ENCODE measurements around the gene CHST13. TPM values are rescaled to one million over a fixed set of nuclear protein-coding genes. Genes with fewer than 3 reads are reported as not detected.

The CHST13 gene
- total and polyA plus RNA-seq, 5 donors from 2014 or later, result not detected

DNA sequence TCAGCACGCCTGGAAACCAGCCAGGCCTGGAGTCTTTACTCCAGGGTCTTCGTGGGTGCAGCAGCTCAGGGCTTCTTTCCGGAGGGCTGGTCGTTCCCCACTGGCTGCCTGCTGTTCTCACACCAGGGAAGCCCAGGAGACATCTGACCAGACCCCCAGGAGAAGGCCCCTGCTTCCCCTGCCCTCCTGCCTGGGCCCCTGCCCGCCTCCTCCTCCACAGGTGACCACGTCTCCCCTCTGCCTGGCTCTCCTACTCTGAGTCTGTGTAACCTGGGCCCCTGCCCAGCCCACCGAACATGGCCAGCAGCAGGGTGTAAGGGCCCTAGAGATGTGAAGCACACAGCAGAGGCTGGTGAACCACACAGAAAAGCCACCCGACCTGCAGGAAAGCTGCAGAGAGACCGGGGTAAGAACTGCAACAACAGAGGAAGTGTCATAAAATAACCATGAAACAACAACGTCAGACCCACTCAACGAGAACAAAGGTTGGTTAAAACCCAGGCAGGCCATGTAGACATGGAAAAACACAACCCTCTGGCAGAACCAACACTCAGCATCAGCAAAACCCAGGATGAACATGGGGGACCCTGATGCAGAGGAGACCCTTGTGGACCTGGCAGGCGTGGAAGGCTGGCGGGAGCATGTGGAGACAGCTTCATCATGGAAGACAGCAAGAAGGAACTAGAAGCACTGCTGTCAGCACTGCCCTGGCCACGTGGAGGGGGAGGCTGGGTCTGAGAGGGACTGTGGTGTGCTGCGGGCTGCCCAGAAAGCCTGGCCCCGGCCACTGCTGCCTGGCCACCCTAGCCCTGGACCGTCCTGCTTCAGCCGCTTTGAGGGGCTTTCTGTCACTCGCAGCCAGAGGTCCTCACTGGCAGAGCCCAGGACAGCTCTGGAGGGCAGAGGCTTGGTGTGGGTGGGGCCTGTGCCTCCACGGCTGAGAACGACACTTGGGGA lies 26.8 kb upstream of the CHST13 start:
- H3K4me1 ChIP-seq (ENCODE audit: control insufficient read depth, insufficient read depth, low read length, poor library complexity, severe bottlenecking), result no peaks in the 10 kb centered on the region
- ATAC-seq (ENCODE audit: low read depth in 2 of 2), result no peak
- H3K36me3 ChIP-seq (ENCODE audit: control insufficient read depth, insufficient read depth, low read length), result no peaks in the 10 kb centered on the region
- no peak overlapping the region for H3K4me3 ChIP-seq (ENCODE audit: low read depth, low read length)
- H3K9me3 ChIP-seq (ENCODE audit: control insufficient read depth in 2 of 2, low read length in 2 of 2), result no peaks in the 10 kb centered on the region
- Mint-ChIP-seq H3K27me3 (peaks cover 4% of the 10 kb centered on the region), H3K9me3 (no peaks in the 10 kb centered on the region), H3K4me1 (peaks cover 0 to 6% (median 1%) of the 10 kb centered on the region in 4 donors), H3K27ac (peak overlapping the region in 1 of 3 donors; percentile 46), H3K36me3 (no peaks in the 10 kb centered on the region), H3K4me3 (no peak overlapping the region)
- no peaks in the 10 kb centered on the region for H3K27me3 ChIP-seq (ENCODE audit: control insufficient read depth, insufficient read depth, low read length)
- DNase-seq, result peak in 1 of 3 donors; percentile 37
- H3K27ac ChIP-seq (ENCODE audit: insufficient read depth, low read length, poor library complexity, severe bottlenecking), result no peak overlapping the region

- no peak overlapping the region for H3K27ac ChIP-seq (ENCODE audit: insufficient read depth, low read length, poor library complexity, severe bottlenecking)
- H3K27me3 ChIP-seq (ENCODE audit: control insufficient read depth, insufficient read depth, low read length), result no peaks in the 10 kb centered on the region
- Mint-ChIP-seq H3K27ac (no peak overlapping the region), H3K36me3 (no peaks in the 10 kb centered on the region), H3K4me1 (peaks cover 0 to 6% (median 1%) of the 10 kb centered on the region in 4 donors), H3K9me3 (no peaks in the 10 kb centered on the region), H3K4me3 (no peak overlapping the region), H3K27me3 (peaks cover 4% of the 10 kb centered on the region)
- DNase-seq (no peak), ATAC-seq (ENCODE audit: low read depth in 2 of 2) (no peak)
- H3K4me1 ChIP-seq (ENCODE audit: control insufficient read depth, insufficient read depth, low read length, poor library complexity, severe bottlenecking), result no peaks in the 10 kb centered on the region
- no peak overlapping the region for H3K4me3 ChIP-seq (ENCODE audit: low read depth, low read length)
- no peaks in the 10 kb centered on the region for H3K9me3 ChIP-seq (ENCODE audit: control insufficient read depth in 2 of 2, low read length in 2 of 2)
- H3K36me3 ChIP-seq (ENCODE audit: control insufficient read depth, insufficient read depth, low read length), result no peaks in the 10 kb centered on the region
Measured at GRCh38 chr3:126497956-126498355, 26.0 kb upstream of the CHST13 start.

- H3K27ac Mint-ChIP-seq, result peak overlapping the region in 1 of 3 donors; percentile 38
- no peak overlapping the region for H3K4me3 Mint-ChIP-seq
- Histone ChIP-seq H3K4me1 (ENCODE audit: control insufficient read depth, insufficient read depth, low read length, poor library complexity, severe bottlenecking) (no peaks in the 10 kb centered on the region), H3K9me3 (ENCODE audit: control insufficient read depth in 2 of 2, low read length in 2 of 2) (no peaks in the 10 kb centered on the region), H3K4me3 (ENCODE audit: low read depth, low read length) (no peak overlapping the region), H3K27ac (ENCODE audit: insufficient read depth, low read length, poor library complexity, severe bottlenecking) (no peak overlapping the region), H3K36me3 (ENCODE audit: control insufficient read depth, insufficient read depth, low read length) (no peaks in the 10 kb centered on the region), H3K27me3 (ENCODE audit: control insufficient read depth, insufficient read depth, low read length) (no peaks in the 10 kb centered on the region)
- peaks cover 4% of the 10 kb centered on the region for H3K27me3 Mint-ChIP-seq
- peaks cover 0 to 4% (median 1%) of the 10 kb centered on the region in 4 donors for H3K4me1 Mint-ChIP-seq
- DNase-seq (no peak), ATAC-seq (ENCODE audit: low read depth in 2 of 2) (no peak)
- no peaks in the 10 kb centered on the region for H3K36me3 Mint-ChIP-seq
- H3K9me3 Mint-ChIP-seq, result no peaks in the 10 kb centered on the region
Measured at GRCh38 chr3:126498461-126498860, 25.5 kb upstream of the CHST13 start.

GRCh38 chr3:126498929-126499328 lies 25.0 kb upstream of the CHST13 start:
- H3K4me1 Mint-ChIP-seq, result peaks cover 0 to 3% (median 1%) of the 10 kb centered on the region in 4 donors
- H3K36me3 ChIP-seq (ENCODE audit: control insufficient read depth, insufficient read depth, low read length), result no peaks in the 10 kb centered on the region
- no peak overlapping the region for H3K27ac ChIP-seq (ENCODE audit: insufficient read depth, low read length, poor library complexity, severe bottlenecking)
- ATAC-seq (ENCODE audit: low read depth in 2 of 2) (no peak), DNase-seq (peak in 1 of 3 donors; percentile 24)
- H3K27ac Mint-ChIP-seq, result peak overlapping the region in 1 of 3 donors; percentile 38
- no peak overlapping the region for H3K4me3 Mint-ChIP-seq
- no peak overlapping the region for H3K4me3 ChIP-seq (ENCODE audit: low read depth, low read length)
- H3K27me3 Mint-ChIP-seq, result peaks cover 4% of the 10 kb centered on the region
- H3K9me3 ChIP-seq (ENCODE audit: control insufficient read depth in 2 of 2, low read length in 2 of 2), result no peaks in the 10 kb centered on the region
- no peaks in the 10 kb centered on the region for H3K9me3 Mint-ChIP-seq
- no peaks in the 10 kb centered on the region for H3K4me1 ChIP-seq (ENCODE audit: control insufficient read depth, insufficient read depth, low read length, poor library complexity, severe bottlenecking)
- no peaks in the 10 kb centered on the region for H3K36me3 Mint-ChIP-seq
- H3K27me3 ChIP-seq (ENCODE audit: control insufficient read depth, insufficient read depth, low read length), result no peaks in the 10 kb centered on the region

GRCh38 chr3:126499401-126499800 lies 24.6 kb upstream of the CHST13 start:
- Mint-ChIP-seq H3K4me3 (no peak overlapping the region), H3K27ac (no peak overlapping the region), H3K9me3 (no peaks in the 10 kb centered on the region), H3K27me3 (peaks cover 4% of the 10 kb centered on the region), H3K4me1 (peaks cover 0 to 3% (median 1%) of the 10 kb centered on the region in 4 donors), H3K36me3 (no peaks in the 10 kb centered on the region)
- no peaks in the 10 kb centered on the region for H3K36me3 ChIP-seq (ENCODE audit: control insufficient read depth, insufficient read depth, low read length)
- no peaks in the 10 kb centered on the region for H3K9me3 ChIP-seq (ENCODE audit: control insufficient read depth in 2 of 2, low read length in 2 of 2)
- ATAC-seq (ENCODE audit: low read depth in 2 of 2), result no peak
- DNase-seq, result no peak
- no peaks in the 10 kb centered on the region for H3K4me1 ChIP-seq (ENCODE audit: control insufficient read depth, insufficient read depth, low read length, poor library complexity, severe bottlenecking)
- H3K27ac ChIP-seq (ENCODE audit: insufficient read depth, low read length, poor library complexity, severe bottlenecking), result no peak overlapping the region
- H3K27me3 ChIP-seq (ENCODE audit: control insufficient read depth, insufficient read depth, low read length), result no peaks in the 10 kb centered on the region
- no peak overlapping the region for H3K4me3 ChIP-seq (ENCODE audit: low read depth, low read length)

DNA sequence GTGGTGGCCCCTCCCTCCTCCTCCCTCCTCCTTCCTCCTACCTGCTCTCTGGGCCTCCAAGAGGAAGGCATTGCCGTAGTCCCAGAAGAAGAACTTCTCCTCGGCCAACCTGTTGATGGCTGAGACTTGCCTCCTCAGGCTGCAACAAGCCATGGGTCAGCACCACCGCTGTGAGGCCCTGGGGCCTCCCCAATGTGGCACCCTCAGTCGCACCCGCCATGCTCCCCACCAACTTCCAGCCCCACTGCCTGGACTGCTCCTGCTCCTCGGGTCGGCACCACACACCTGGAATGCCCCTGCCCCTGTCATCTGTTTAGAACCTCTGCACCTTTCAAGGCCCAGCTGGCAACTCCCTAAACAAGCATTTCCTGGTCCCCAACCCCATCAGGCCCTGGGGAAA lies 23.9 kb upstream of the CHST13 start:
- DNase-seq, result no peak
- no peaks in the 10 kb centered on the region for H3K27me3 ChIP-seq (ENCODE audit: control insufficient read depth, insufficient read depth, low read length)

DNA sequence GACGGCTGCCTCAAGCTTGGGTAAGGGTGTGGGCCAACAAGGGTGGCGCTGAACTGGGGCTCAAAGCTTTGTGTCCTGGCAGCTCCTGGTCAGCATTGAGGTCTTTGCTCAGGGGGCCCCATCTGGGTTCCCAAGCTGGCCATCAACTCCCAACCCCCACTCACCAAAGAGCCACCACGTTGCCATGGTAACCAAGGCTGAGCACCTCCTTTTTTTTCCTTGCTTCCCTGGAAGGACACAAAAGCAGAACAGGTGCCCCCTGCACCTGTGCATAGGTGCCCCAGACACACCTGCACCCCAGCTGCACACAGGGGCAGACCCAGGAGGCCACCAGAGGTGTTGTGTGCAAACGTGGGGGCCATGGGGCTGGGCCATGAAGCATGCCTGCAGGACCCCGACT lies 22.9 kb upstream of the CHST13 start:
- Histone ChIP-seq H3K9me3 (ENCODE audit: control insufficient read depth in 2 of 2, low read length in 2 of 2) (no peaks in the 10 kb centered on the region), H3K4me1 (ENCODE audit: control insufficient read depth, insufficient read depth, low read length, poor library complexity, severe bottlenecking) (no peaks in the 10 kb centered on the region), H3K27me3 (ENCODE audit: control insufficient read depth, insufficient read depth, low read length) (no peaks in the 10 kb centered on the region), H3K27ac (ENCODE audit: insufficient read depth, low read length, poor library complexity, severe bottlenecking) (no peak overlapping the region), H3K36me3 (ENCODE audit: control insufficient read depth, insufficient read depth, low read length) (no peaks in the 10 kb centered on the region), H3K4me3 (ENCODE audit: low read depth, low read length) (no peak overlapping the region)
- no peak for DNase-seq
- Mint-ChIP-seq H3K27ac (no peak overlapping the region), H3K36me3 (no peaks in the 10 kb centered on the region), H3K9me3 (no peaks in the 10 kb centered on the region), H3K4me1 (peaks cover 0 to 3% (median 1%) of the 10 kb centered on the region in 4 donors), H3K4me3 (no peak overlapping the region), H3K27me3 (no peaks in the 10 kb centered on the region)
- no peak for ATAC-seq (ENCODE audit: low read depth in 2 of 2)

More for the DNA sequence above, 23.9 kb upstream of the CHST13 start:
- Mint-ChIP-seq H3K27me3 (peaks cover under 1% of the 10 kb centered on the region), H3K9me3 (no peaks in the 10 kb centered on the region), H3K4me1 (peaks cover 0 to 3% (median 1%) of the 10 kb centered on the region in 4 donors), H3K4me3 (no peak overlapping the region), H3K27ac (no peak overlapping the region), H3K36me3 (no peaks in the 10 kb centered on the region)
- H3K9me3 ChIP-seq (ENCODE audit: control insufficient read depth in 2 of 2, low read length in 2 of 2), result no peaks in the 10 kb centered on the region
- no peak for ATAC-seq (ENCODE audit: low read depth in 2 of 2)
- H3K36me3 ChIP-seq (ENCODE audit: control insufficient read depth, insufficient read depth, low read length), result no peaks in the 10 kb centered on the region
- no peak overlapping the region for H3K27ac ChIP-seq (ENCODE audit: insufficient read depth, low read length, poor library complexity, severe bottlenecking)
- H3K4me3 ChIP-seq (ENCODE audit: low read depth, low read length), result no peak overlapping the region
- H3K4me1 ChIP-seq (ENCODE audit: control insufficient read depth, insufficient read depth, low read length, poor library complexity, severe bottlenecking), result no peaks in the 10 kb centered on the region

DNA sequence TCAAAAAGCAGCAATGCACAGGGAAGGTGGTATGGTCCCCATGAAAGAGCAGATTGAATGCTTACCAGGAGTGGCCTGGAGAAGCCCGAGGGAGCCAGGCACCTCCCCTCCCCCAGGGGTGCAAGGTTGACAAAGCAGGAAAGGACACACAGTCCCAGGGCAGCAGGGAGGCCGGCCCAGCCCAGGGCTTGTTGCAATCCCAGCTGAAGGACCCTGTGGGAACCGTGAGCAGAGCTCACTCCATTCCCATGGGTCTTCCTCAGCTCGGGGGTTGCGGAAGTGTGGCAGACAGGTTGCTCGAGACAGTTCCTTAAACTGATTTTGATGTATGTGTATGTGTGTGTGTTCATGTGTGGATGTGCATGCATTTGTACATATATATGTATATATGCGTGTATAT lies 22.2 kb upstream of the CHST13 start:
- Mint-ChIP-seq H3K27me3 (no peaks in the 10 kb centered on the region), H3K36me3 (no peaks in the 10 kb centered on the region), H3K9me3 (no peaks in the 10 kb centered on the region), H3K27ac (no peak overlapping the region), H3K4me3 (no peak overlapping the region), H3K4me1 (peaks cover 0 to 3% (median 1%) of the 10 kb centered on the region in 4 donors)
- Histone ChIP-seq H3K27me3 (ENCODE audit: control insufficient read depth, insufficient read depth, low read length) (no peaks in the 10 kb centered on the region), H3K9me3 (ENCODE audit: control insufficient read depth in 2 of 2, low read length in 2 of 2) (no peaks in the 10 kb centered on the region), H3K36me3 (ENCODE audit: control insufficient read depth, insufficient read depth, low read length) (no peaks in the 10 kb centered on the region), H3K4me3 (ENCODE audit: low read depth, low read length) (no peak overlapping the region), H3K4me1 (ENCODE audit: control insufficient read depth, insufficient read depth, low read length, poor library complexity, severe bottlenecking) (no peaks in the 10 kb centered on the region), H3K27ac (ENCODE audit: insufficient read depth, low read length, poor library complexity, severe bottlenecking) (no peak overlapping the region)
- ATAC-seq (ENCODE audit: low read depth in 2 of 2), result no peak
- no peak for DNase-seq
